Measurements from ENCODE around the gene SMC1B.

Gene SMC1B

GRCh38 chr22:45413368-45414211 lies at the start of gene SMC1B, which contains the start of gene RIBC2:
SMC1B (minus strand) TSS chr22:45413599; CDS start chr22:45413567, 32 bp downstream.
RIBC2 (plus strand) TSS chr22:45413693; CDS start chr22:45413887, 194 bp downstream.
- Histone ChIP-seq H3K9me3 (ENCODE audit: control insufficient read depth, low read length) (no peaks in the 10 kb centered on the region), H3K36me3 (ENCODE audit: control insufficient read depth, insufficient read depth, low read length) (no peaks in the 10 kb centered on the region), H3K4me1 (no peaks in the 10 kb centered on the region), H3K27ac (no peak within 1 kb of the TSS), H2AFZ (peak within 1 kb of the TSS; percentile 88), H3K27me3 (ENCODE audit: control insufficient read depth, insufficient read depth, low read length) (no peaks in the 10 kb centered on the region), H3K4me2 (ENCODE audit: low read length) (peak within 1 kb of the TSS; percentile 76), H3K4me3 (ENCODE audit: low read depth, low read length) (peak within 1 kb of the TSS; percentile 75), H3K9ac (no peak within 1 kb of the TSS), H3K79me2 (no peaks in the 10 kb centered on the region)
- no peak for TF ChIP-seq CTCF (IDR thresholded peaks at IDR 0.05)

GRCh38 chr22:45462034-45462655 lies 48.7 kb upstream of the SMC1B start:
- no peaks in the 10 kb centered on the region for H3K9me3 ChIP-seq (ENCODE audit: control insufficient read depth, low read length)
- H3K4me3 ChIP-seq (ENCODE audit: low read depth, low read length), result no peak overlapping the region
- peak overlapping the region; percentile 79 for H3K27ac ChIP-seq
- peak; percentile 17 for TF ChIP-seq CTCF (IDR thresholded peaks at IDR 0.05)
- H3K4me1 ChIP-seq, result peaks cover 13% of the 10 kb centered on the region
- H3K27me3 ChIP-seq (ENCODE audit: control insufficient read depth, insufficient read depth, low read length), result no peaks in the 10 kb centered on the region
- H3K36me3 ChIP-seq (ENCODE audit: control insufficient read depth, insufficient read depth, low read length), result no peaks in the 10 kb centered on the region
- no peak overlapping the region for H3K9ac ChIP-seq
- peak overlapping the region; percentile 50 for H2AFZ ChIP-seq
- H3K4me2 ChIP-seq (ENCODE audit: low read length), result no peak overlapping the region
- no peaks in the 10 kb centered on the region for H3K79me2 ChIP-seq

GRCh38 chr22:45460288-45461109 lies 47.1 kb upstream of the SMC1B start:
- H2AFZ ChIP-seq, result no peak overlapping the region
- no peaks in the 10 kb centered on the region for H3K36me3 ChIP-seq (ENCODE audit: control insufficient read depth, insufficient read depth, low read length)
- no peak overlapping the region for H3K4me2 ChIP-seq (ENCODE audit: low read length)
- H3K9ac ChIP-seq, result no peak overlapping the region
- H3K4me3 ChIP-seq (ENCODE audit: low read depth, low read length), result no peak overlapping the region
- H3K9me3 ChIP-seq (ENCODE audit: control insufficient read depth, low read length), result no peaks in the 10 kb centered on the region
- H3K79me2 ChIP-seq, result no peaks in the 10 kb centered on the region
- H3K27me3 ChIP-seq (ENCODE audit: control insufficient read depth, insufficient read depth, low read length), result no peaks in the 10 kb centered on the region
- peaks cover 13% of the 10 kb centered on the region for H3K4me1 ChIP-seq
- H3K27ac ChIP-seq, result peak overlapping the region; percentile 79
- TF ChIP-seq CTCF (IDR thresholded peaks at IDR 0.05), result no peak

GRCh38 chr22:45459235-45459634 lies 45.8 kb upstream of the SMC1B start:
- H3K9me3 ChIP-seq (ENCODE audit: control insufficient read depth, low read length), result no peaks in the 10 kb centered on the region
- H3K9ac ChIP-seq, result no peak overlapping the region
- no peak overlapping the region for H3K4me2 ChIP-seq (ENCODE audit: low read length)
- no peaks in the 10 kb centered on the region for H3K79me2 ChIP-seq
- H3K4me1 ChIP-seq, result peaks cover 15% of the 10 kb centered on the region
- no peak for TF ChIP-seq CTCF (IDR thresholded peaks at IDR 0.05)
- H2AFZ ChIP-seq, result no peak overlapping the region
- no peaks in the 10 kb centered on the region for H3K27me3 ChIP-seq (ENCODE audit: control insufficient read depth, insufficient read depth, low read length)
- H3K4me3 ChIP-seq (ENCODE audit: low read depth, low read length), result no peak overlapping the region
- no peak overlapping the region for H3K27ac ChIP-seq
- no peaks in the 10 kb centered on the region for H3K36me3 ChIP-seq (ENCODE audit: control insufficient read depth, insufficient read depth, low read length)
